Endothelial cell of umbilical vein (primary cell): ENCODE measurements around the gene CCT2.

Experiments used
- GATA2 ChIP-seq: IDR thresholded peaks from 2 replicates; pipeline ENCODE4 v1.7.0; 2011; ENCODE audit warnings: low read depth, mild to moderate bottlenecking, moderate library complexity, mixed read lengths, low read length; ENCODE audit not compliant: insufficient read length, insufficient read depth
- MYC ChIP-seq: IDR thresholded peaks from one replicate; pipeline ENCODE4 v1.6.1; 2011; ENCODE audit warnings: mild to moderate bottlenecking, low read depth, low read length
- POLR2AphosphoS5 ChIP-seq: IDR thresholded peaks from 2 replicates; pipeline ENCODE4 v1.6.1; 2012; ENCODE audit warnings: low read depth, mild to moderate bottlenecking, control low read depth, low read length, moderate library complexity; ENCODE audit not compliant: insufficient read depth
- TF ChIP-seq, protein P1 (sequence below), 2 donors: IDR thresholded peaks; 1 replicate in 1 of 2; 2 replicates in 1 of 2; pipeline ENCODE4 v1.5.1; 2011; ENCODE audit warnings: low read length in 2 of 2, mild to moderate bottlenecking in 2 of 2, moderate library complexity in 2 of 2, control low read depth in 1 of 2, inconsistent platforms in 1 of 2, low read depth in 1 of 2; ENCODE audit not compliant: insufficient read depth in 1 of 2; ENCODE audit errors: extremely low read depth in 1 of 2
- TF ChIP-seq, protein P2 (sequence below): IDR thresholded peaks from 2 replicates; pipeline ENCODE4 v1.6.1; 2011; ENCODE audit not compliant: insufficient read depth, insufficient read length

DNA sequence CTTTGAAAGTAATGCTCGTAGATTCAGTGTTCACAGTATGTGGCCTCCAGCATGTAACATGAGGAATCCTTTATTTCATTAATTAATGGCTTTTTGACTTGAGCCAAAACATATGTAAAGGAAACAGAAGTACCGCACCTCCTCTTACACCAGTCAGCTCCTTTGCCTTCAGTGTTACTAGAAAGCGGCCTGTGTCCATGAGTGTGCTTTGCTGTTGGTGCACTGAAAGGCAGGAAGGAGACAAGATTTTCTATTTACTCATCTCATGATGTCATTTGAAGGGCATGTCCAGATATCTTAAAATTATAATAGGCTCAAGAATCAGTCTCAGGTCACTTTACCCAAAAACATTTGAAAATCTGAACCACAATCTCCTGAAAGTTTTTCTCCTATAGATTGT lies 9.9 kb upstream of the CCT2 start:
- TF ChIP-seq GATA2, result no peak
- TF ChIP-seq, protein P1, sequence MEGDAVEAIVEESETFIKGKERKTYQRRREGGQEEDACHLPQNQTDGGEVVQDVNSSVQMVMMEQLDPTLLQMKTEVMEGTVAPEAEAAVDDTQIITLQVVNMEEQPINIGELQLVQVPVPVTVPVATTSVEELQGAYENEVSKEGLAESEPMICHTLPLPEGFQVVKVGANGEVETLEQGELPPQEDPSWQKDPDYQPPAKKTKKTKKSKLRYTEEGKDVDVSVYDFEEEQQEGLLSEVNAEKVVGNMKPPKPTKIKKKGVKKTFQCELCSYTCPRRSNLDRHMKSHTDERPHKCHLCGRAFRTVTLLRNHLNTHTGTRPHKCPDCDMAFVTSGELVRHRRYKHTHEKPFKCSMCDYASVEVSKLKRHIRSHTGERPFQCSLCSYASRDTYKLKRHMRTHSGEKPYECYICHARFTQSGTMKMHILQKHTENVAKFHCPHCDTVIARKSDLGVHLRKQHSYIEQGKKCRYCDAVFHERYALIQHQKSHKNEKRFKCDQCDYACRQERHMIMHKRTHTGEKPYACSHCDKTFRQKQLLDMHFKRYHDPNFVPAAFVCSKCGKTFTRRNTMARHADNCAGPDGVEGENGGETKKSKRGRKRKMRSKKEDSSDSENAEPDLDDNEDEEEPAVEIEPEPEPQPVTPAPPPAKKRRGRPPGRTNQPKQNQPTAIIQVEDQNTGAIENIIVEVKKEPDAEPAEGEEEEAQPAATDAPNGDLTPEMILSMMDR (IDR thresholded peaks at IDR 0.05; ENCODE audit: extremely low read depth in 1 of 2, insufficient read depth in 1 of 2, low read depth in 1 of 2, low read length in 2 of 2), result no peak
- TF ChIP-seq, protein P2, sequence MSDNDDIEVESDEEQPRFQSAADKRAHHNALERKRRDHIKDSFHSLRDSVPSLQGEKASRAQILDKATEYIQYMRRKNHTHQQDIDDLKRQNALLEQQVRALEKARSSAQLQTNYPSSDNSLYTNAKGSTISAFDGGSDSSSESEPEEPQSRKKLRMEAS, result no peak
- no peak for TF ChIP-seq MYC
- TF ChIP-seq POLR2AphosphoS5, result no peak
